ENCODE measurements around the gene NCAM2. TPM values are rescaled to one million over a fixed set of nuclear protein-coding genes. Genes with fewer than 3 reads are reported as not detected.

NCAM2 gene
- total RNA-seq, 1 experiment from 2014 or later, result not detected

GRCh38 chr21:21309510-21309909, 311.3 kb downstream of the NCAM2 start:
- intact Hi-C loops (cut with micrococcal nuclease), result no loop called here

GRCh38 chr21:21324297-21324696, 326.1 kb downstream of the NCAM2 start:
- Mint-ChIP-seq H3K4me1 (ENCODE audit: insufficient read depth, unreplicated experiment) (no peaks in the 10 kb centered on the region), H3K4me3 (ENCODE audit: unreplicated experiment) (no peak overlapping the region), H3K9me3 (ENCODE audit: unreplicated experiment) (no peaks in the 10 kb centered on the region), H3K27ac (ENCODE audit: low read depth, unreplicated experiment) (no peak overlapping the region), H3K27me3 (ENCODE audit: insufficient read depth, unreplicated experiment) (no peaks in the 10 kb centered on the region), H3K36me3 (ENCODE audit: insufficient read depth, unreplicated experiment) (no peaks in the 10 kb centered on the region)
- intact Hi-C loops (cut with micrococcal nuclease), result no loop called here
- no peak for TF ChIP-seq CTCF (IDR thresholded peaks at IDR 0.05; ENCODE audit: unreplicated experiment)
- POLR2A ChIA-PET, result no interaction called here
- no TSS peak for BruUV-seq (replicated peaks)
- no peak for DNase-seq (ENCODE audit: unreplicated experiment)
- CTCF ChIA-PET, result interaction anchor here (0.7 kb wide), 1 partner anchor 1715 kb away, joined by 5 read pairs; no protein-coding TSS in a partner anchor

More at GRCh38 chr21:21309510-21309909, 311.3 kb downstream of the NCAM2 start:
- POLR2A ChIA-PET, result no interaction called here
- no peak for DNase-seq (ENCODE audit: unreplicated experiment)
- CTCF ChIA-PET, result interaction anchor here (0.7 kb wide), 1 partner anchor 437 kb away, joined by 3 read pairs; no protein-coding TSS in a partner anchor
- BruUV-seq (replicated peaks), result no TSS peak
- Mint-ChIP-seq H3K4me3 (ENCODE audit: unreplicated experiment) (no peak overlapping the region), H3K27ac (ENCODE audit: low read depth, unreplicated experiment) (no peak overlapping the region), H3K9me3 (ENCODE audit: unreplicated experiment) (peaks cover 8% of the 10 kb centered on the region), H3K27me3 (ENCODE audit: insufficient read depth, unreplicated experiment) (no peaks in the 10 kb centered on the region), H3K4me1 (ENCODE audit: insufficient read depth, unreplicated experiment) (no peaks in the 10 kb centered on the region), H3K36me3 (ENCODE audit: insufficient read depth, unreplicated experiment) (no peaks in the 10 kb centered on the region)
- no peak for TF ChIP-seq CTCF (IDR thresholded peaks at IDR 0.05; ENCODE audit: unreplicated experiment)

- peaks cover 7% of the 10 kb centered on the region for H3K9me3 Mint-ChIP-seq (ENCODE audit: unreplicated experiment)
- ChIA-PET CTCF (no interaction called here), POLR2A (no interaction called here)
- H3K36me3 Mint-ChIP-seq (ENCODE audit: insufficient read depth, unreplicated experiment), result no peaks in the 10 kb centered on the region
- H3K27me3 Mint-ChIP-seq (ENCODE audit: insufficient read depth, unreplicated experiment), result no peaks in the 10 kb centered on the region
- intact Hi-C loops (cut with micrococcal nuclease), result no loop called here
- no peak for TF ChIP-seq CTCF (IDR thresholded peaks at IDR 0.05; ENCODE audit: unreplicated experiment)
- H3K4me3 Mint-ChIP-seq (ENCODE audit: unreplicated experiment), result no peak overlapping the region
- H3K4me1 Mint-ChIP-seq (ENCODE audit: insufficient read depth, unreplicated experiment), result no peaks in the 10 kb centered on the region
- H3K27ac Mint-ChIP-seq (ENCODE audit: low read depth, unreplicated experiment), result no peak overlapping the region
- no TSS peak for BruUV-seq (replicated peaks)
- no peak for DNase-seq (ENCODE audit: unreplicated experiment)
Observed at GRCh38 chr21:21332492-21332891, 334.3 kb downstream of the NCAM2 start.

GRCh38 chr21:21341041-21341440, 342.8 kb downstream of the NCAM2 start:
- intact Hi-C loops (cut with micrococcal nuclease), result no loop called here
- H3K27me3 Mint-ChIP-seq (ENCODE audit: insufficient read depth, unreplicated experiment), result no peaks in the 10 kb centered on the region
- no peak for TF ChIP-seq CTCF (IDR thresholded peaks at IDR 0.05; ENCODE audit: unreplicated experiment)

More at GRCh38 chr21:21341041-21341440, 342.8 kb downstream of the NCAM2 start:
- peaks cover 13% of the 10 kb centered on the region for H3K9me3 Mint-ChIP-seq (ENCODE audit: unreplicated experiment)
- H3K27ac Mint-ChIP-seq (ENCODE audit: low read depth, unreplicated experiment), result no peak overlapping the region
- no peak for DNase-seq (ENCODE audit: unreplicated experiment)
- no peaks in the 10 kb centered on the region for H3K36me3 Mint-ChIP-seq (ENCODE audit: insufficient read depth, unreplicated experiment)
- no TSS peak for BruUV-seq (replicated peaks)
- CTCF ChIA-PET, result no interaction called here
- no peak overlapping the region for H3K4me3 Mint-ChIP-seq (ENCODE audit: unreplicated experiment)
- H3K4me1 Mint-ChIP-seq (ENCODE audit: insufficient read depth, unreplicated experiment), result peaks cover 4% of the 10 kb centered on the region
- POLR2A ChIA-PET, result no interaction called here
